MCF 10A (cell line): ENCODE data around the gene TRABD2A. TPM values are rescaled to one million over a fixed set of nuclear protein-coding genes. Genes with fewer than 3 reads are reported as not detected.
"Not testable (repeated sequence)": the region's sequence is repeated elsewhere in the genome, so short reads cannot be mapped to it uniquely, and the experiment has no call there.

Experiments
- BruUV-seq: library from RNA; stranded (reverse); fragments of 400-500 nt; replicated peaks from 2 replicates; lab custom pipeline; 2021; lab: Mats Ljungman, UMichigan
- CTCF ChIA-PET: fragments of 300-600 bp; sonication (Branson Sonifier 250); formaldehyde crosslinking; extraction: SDS; loops from one replicate; lab custom pipeline; 2021; ENCODE audit warnings: antibody characterized with exemption, inconsistent platforms; lab: Yijun Ruan, JAX
- POLR2A ChIA-PET: fragments of 300-600, 350-650 bp; sonication (Branson Sonifier 250); formaldehyde crosslinking; extraction: SDS; loops from one replicate; lab custom pipeline; 2020; ENCODE audit warnings: antibody characterized with exemption, inconsistent platforms; lab: Yijun Ruan, JAX
- DNase-seq: peaks from one replicate; pipeline ENCODE4 v3.0.0-alpha.2; 2018; ENCODE audit not compliant: unreplicated experiment
- H3K27ac Mint-ChIP-seq: one replicate; pipeline ENCODE4 v1.8.0; 2022; ENCODE audit warnings: mild to moderate bottlenecking, low read depth, mixed read lengths; ENCODE audit not compliant: unreplicated experiment
- H3K27me3 Mint-ChIP-seq: one replicate; pipeline ENCODE4 v1.8.0; 2022; ENCODE audit warnings: mixed read lengths; ENCODE audit not compliant: insufficient read depth, unreplicated experiment
- H3K36me3 Mint-ChIP-seq: one replicate; pipeline ENCODE4 v1.8.0; 2022; ENCODE audit warnings: mild to moderate bottlenecking, moderate library complexity, mixed read lengths; ENCODE audit not compliant: insufficient read depth, unreplicated experiment
- H3K4me1 Mint-ChIP-seq: one replicate; pipeline ENCODE4 v1.8.0; 2022; ENCODE audit warnings: mixed read lengths; ENCODE audit not compliant: insufficient read depth, unreplicated experiment
- H3K4me3 Mint-ChIP-seq: one replicate; pipeline ENCODE4 v1.8.0; 2022; ENCODE audit warnings: mild to moderate bottlenecking, moderate library complexity, mixed read lengths; ENCODE audit not compliant: unreplicated experiment
- H3K9me3 Mint-ChIP-seq: one replicate; pipeline ENCODE4 v1.8.0; 2022; ENCODE audit warnings: mixed read lengths; ENCODE audit not compliant: unreplicated experiment
- CTCF ChIP-seq: fragments of 200-600 bp; IDR thresholded peaks from one replicate; pipeline ENCODE4 v1.8.0; 2022; ENCODE audit warnings: antibody characterized with exemption, mild to moderate bottlenecking; ENCODE audit not compliant: unreplicated experiment
- intact Hi-C: fragments of 100-400 bp; cut with micrococcal nuclease; formaldehyde crosslinking; loops from 2 replicates; pipeline ENCODE4 v1.14.1; 2022
- total RNA-seq: library from RNA; stranded (reverse); gene quantifications from 2 replicates; pipeline ENCODE4 v1.2.3, GENCODE V29; 2022

TRABD2A gene
- total RNA-seq, 1 experiment from 2014 or later = 20.0 TPM

GRCh38 chr2:84919885-84920580, 39.1 kb upstream of the TRABD2A start:
- ChIA-PET POLR2A (interaction anchor here (0.6 to 7.4 kb wide), 21 partner anchors 15 to 461 kb away, joined by 3 to 189 read pairs (median 4); partner anchors contain the start of genes ELMOD3, KCMF1, RETSAT and SUCLG1), CTCF (interaction anchor here (0.6 to 4.0 kb wide), 18 partner anchors 8 to 1106 kb away, joined by 3 to 36 read pairs (median 3); partner anchors contain the start of genes TMSB10 and TRABD2A)
- peak overlapping the region; percentile 61 for H3K4me3 Mint-ChIP-seq

GRCh38 chr2:84918430-84918829, 37.5 kb upstream of the TRABD2A start:
- intact Hi-C loops = no loop called here
- DNase-seq = no peak
- H3K9me3 Mint-ChIP-seq = no peaks in the 10 kb centered on the region
- H3K36me3 Mint-ChIP-seq = no peaks in the 10 kb centered on the region
- no peak overlapping the region for H3K4me3 Mint-ChIP-seq
- BruUV-seq = no TSS peak
- no peaks in the 10 kb centered on the region for H3K27me3 Mint-ChIP-seq
- CTCF ChIA-PET = interaction anchor here (0.9 to 4.0 kb wide), 3 partner anchors 11 to 382 kb away, joined by 5 to 36 read pairs (median 6); partner anchors contain the start of gene TMSB10
- peak overlapping the region; percentile 100 for H3K27ac Mint-ChIP-seq
- no peak for TF ChIP-seq CTCF
- POLR2A ChIA-PET = interaction anchor here (0.6 to 7.4 kb wide), 7 partner anchors 13 to 137 kb away, joined by 3 to 189 read pairs (median 12); partner anchors contain the start of gene TMSB10
- peaks cover 17% of the 10 kb centered on the region for H3K4me1 Mint-ChIP-seq

More at GRCh38 chr2:84919885-84920580, 39.1 kb upstream of the TRABD2A start:
- DNase-seq = peak; percentile 96
- H3K4me1 Mint-ChIP-seq = peaks cover 24% of the 10 kb centered on the region
- no peak for TF ChIP-seq CTCF
- H3K9me3 Mint-ChIP-seq = no peaks in the 10 kb centered on the region
- H3K27me3 Mint-ChIP-seq = no peaks in the 10 kb centered on the region
- H3K36me3 Mint-ChIP-seq = no peaks in the 10 kb centered on the region
- intact Hi-C loops = loop anchor here (1.0 kb wide), 1 partner anchor 13 kb away; no protein-coding TSS in a partner anchor
- H3K27ac Mint-ChIP-seq = peak overlapping the region; percentile 100
- BruUV-seq = no TSS peak

GRCh38 chr2:84917821-84918220, 36.9 kb upstream of the TRABD2A start:
- DNase-seq, H3K4me3 Mint-ChIP-seq, H3K36me3 Mint-ChIP-seq, BruUV-seq, intact Hi-C loops, H3K9me3 Mint-ChIP-seq, H3K27me3 Mint-ChIP-seq: not testable (repeated sequence)
- Mint-ChIP-seq H3K27ac (peak overlapping the region; percentile 100), H3K4me1 (peaks cover 17% of the 10 kb centered on the region)
- ChIA-PET CTCF (interaction anchor here (0.7 to 4.0 kb wide), 4 partner anchors 8 to 107 kb away, joined by 3 to 36 read pairs (median 9); partner anchors contain the start of gene TMSB10), POLR2A (interaction anchor here (0.6 to 7.4 kb wide), 3 partner anchors 7 to 137 kb away, joined by 3 to 189 read pairs (median 3); partner anchors contain the start of gene TMSB10)

- H3K36me3 Mint-ChIP-seq, POLR2A ChIA-PET, BruUV-seq, intact Hi-C loops, H3K9me3 Mint-ChIP-seq, H3K27ac Mint-ChIP-seq, H3K27me3 Mint-ChIP-seq, H3K4me3 Mint-ChIP-seq, DNase-seq: not testable (repeated sequence)
- peaks cover 16% of the 10 kb centered on the region for H3K4me1 Mint-ChIP-seq
- CTCF ChIA-PET = interaction anchor here (1.9 kb wide), 1 partner anchor 10 kb away, joined by 12 read pairs; no protein-coding TSS in a partner anchor
Measured at GRCh38 chr2:84915675-84916074, 34.8 kb upstream of the TRABD2A start.
